Testis (tissue), 3 donors: ENCODE data around the gene NCS1. TPM values are rescaled to one million over a fixed set of nuclear protein-coding genes. Genes with fewer than 3 reads are reported as not detected.

Experiments
- DNase-seq: peaks from one replicate; pipeline ENCODE4 v3.0.0-alpha.2; 2019
- H3K27ac ChIP-seq, 2 donors: fragments of 200-600 bp; sonication (generic); one replicate each; pipeline ENCODE4 v1.5.1; 2019
- H3K27me3 ChIP-seq: fragments of 200-600 bp; sonication (generic); one replicate; pipeline ENCODE4 v1.5.1; 2019
- H3K36me3 ChIP-seq: fragments of 200-600 bp; sonication (generic); one replicate; pipeline ENCODE4 v1.5.1; 2017; ENCODE audit warnings: low read depth; ENCODE audit errors: missing control alignments
- H3K4me1 ChIP-seq: fragments of 200-600 bp; sonication (generic); one replicate; pipeline ENCODE4 v1.5.1; 2019
- H3K4me3 ChIP-seq, 2 donors: fragments of 200-600 bp; sonication (generic); one replicate each; pipeline ENCODE4 v1.5.1; 2017 to 2019
- H3K9me3 ChIP-seq: fragments of 200-600 bp; sonication (generic); one replicate; pipeline ENCODE4 v1.5.1; 2017
- POLR2A ChIP-seq: fragments of 450-650 bp; IDR thresholded peaks from one replicate; pipeline ENCODE4 v1.6.1; 2017; ENCODE audit warnings: antibody characterized with exemption, mild to moderate bottlenecking, moderate library complexity
- WGBS, 2 donors: methylation state at CpG; one replicate each; pipeline ENCODE4 v1.1.5; 2018; 5-methylcytosine and 5-hydroxymethylcytosine counted together
- intact Hi-C: fragments of 100-400 bp; cut with DNase I; formaldehyde crosslinking; loops from one replicate; pipeline ENCODE4 v1.15.1; 2023; ENCODE audit warnings: low total_unique reads
- polyA plus RNA-seq: library from polyadenylated mRNA; stranded (reverse); fragments of 350-450 nt; fragmentation: Illumina TruSeq; extraction: RNeasy Lipid Tissue Mini Kit (QIAGEN cat#74804); gene quantifications from one replicate; pipeline ENCODE4 v1.2.3, GENCODE V29; 2014; ENCODE audit warnings: low read depth, low replicate concordance; ENCODE audit not compliant: insufficient read depth
- total RNA-seq, 2 donors: library from RNA; depleted of rRNA; stranded (reverse); fragments of >200 nt; gene quantifications; one replicate each; pipeline ENCODE4 v1.2.3, GENCODE V29; 2016
- TF ChIP-seq, protein P1 (sequence below), 3 experiments: fragments of 450-650 bp in 2 of 3; fragments of 200-600 bp in 1 of 3; sonication (generic) in 1 of 3; IDR thresholded peaks; one replicate each; pipeline ENCODE4 v1.5.1; 2016 to 2019; ENCODE audit warnings: antibody characterized with exemption in 3 of 3, mild to moderate bottlenecking in 2 of 3, moderate library complexity in 1 of 3

The NCS1 gene
- total and polyA plus RNA-seq, 3 donors from 2014 or later: 5.2 to 13.0 (median 5.2) TPM

DNA sequence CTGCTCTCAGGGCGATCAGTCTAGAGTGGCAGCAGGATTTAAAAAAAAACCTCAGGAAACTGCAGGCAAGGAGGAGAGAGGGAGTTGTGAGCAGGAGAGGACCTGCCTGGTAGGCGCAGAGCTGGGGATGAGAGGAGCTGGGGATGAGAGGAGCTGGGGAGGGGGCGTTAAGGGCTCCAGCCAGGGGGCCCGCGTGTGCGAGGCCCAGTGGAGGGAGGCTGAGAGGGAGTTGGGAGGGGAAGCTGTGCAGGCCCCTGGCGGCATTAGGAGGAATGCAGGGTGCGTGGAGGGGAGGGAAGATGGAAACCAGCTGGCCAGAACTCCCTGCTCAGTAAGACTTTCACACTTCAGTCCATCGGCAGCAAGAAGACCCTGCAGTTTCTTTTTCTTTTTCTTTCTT is 48.1 kb downstream of the NCS1 start:
- no peaks in the 10 kb centered on the region for H3K27me3 ChIP-seq
- no peak overlapping the region for H3K4me3 ChIP-seq
- H3K27ac ChIP-seq: no peak overlapping the region
- DNase-seq: peak; percentile 41
- peaks cover 5% of the 10 kb centered on the region for H3K4me1 ChIP-seq
- no peaks in the 10 kb centered on the region for H3K36me3 ChIP-seq
- H3K9me3 ChIP-seq: no peaks in the 10 kb centered on the region
- intact Hi-C loops: no loop called here
- TF ChIP-seq, protein P1, sequence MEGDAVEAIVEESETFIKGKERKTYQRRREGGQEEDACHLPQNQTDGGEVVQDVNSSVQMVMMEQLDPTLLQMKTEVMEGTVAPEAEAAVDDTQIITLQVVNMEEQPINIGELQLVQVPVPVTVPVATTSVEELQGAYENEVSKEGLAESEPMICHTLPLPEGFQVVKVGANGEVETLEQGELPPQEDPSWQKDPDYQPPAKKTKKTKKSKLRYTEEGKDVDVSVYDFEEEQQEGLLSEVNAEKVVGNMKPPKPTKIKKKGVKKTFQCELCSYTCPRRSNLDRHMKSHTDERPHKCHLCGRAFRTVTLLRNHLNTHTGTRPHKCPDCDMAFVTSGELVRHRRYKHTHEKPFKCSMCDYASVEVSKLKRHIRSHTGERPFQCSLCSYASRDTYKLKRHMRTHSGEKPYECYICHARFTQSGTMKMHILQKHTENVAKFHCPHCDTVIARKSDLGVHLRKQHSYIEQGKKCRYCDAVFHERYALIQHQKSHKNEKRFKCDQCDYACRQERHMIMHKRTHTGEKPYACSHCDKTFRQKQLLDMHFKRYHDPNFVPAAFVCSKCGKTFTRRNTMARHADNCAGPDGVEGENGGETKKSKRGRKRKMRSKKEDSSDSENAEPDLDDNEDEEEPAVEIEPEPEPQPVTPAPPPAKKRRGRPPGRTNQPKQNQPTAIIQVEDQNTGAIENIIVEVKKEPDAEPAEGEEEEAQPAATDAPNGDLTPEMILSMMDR (IDR thresholded peaks at IDR 0.05): no peak
- no peak for TF ChIP-seq POLR2A
- 45 to 46% methylated on average over 9 of the region's 9 CpGs for WGBS, 2 donors

- no peak overlapping the region for H3K27ac ChIP-seq
- intact Hi-C loops: no loop called here
- H3K27me3 ChIP-seq: no peaks in the 10 kb centered on the region
- WGBS, 2 donors: 76 to 93% methylated on average over 8 to 9 of the region's 9 CpGs
- H3K9me3 ChIP-seq: no peaks in the 10 kb centered on the region
- H3K4me1 ChIP-seq: peaks cover 5% of the 10 kb centered on the region
- DNase-seq: no peak
- H3K4me3 ChIP-seq: no peak overlapping the region
- TF ChIP-seq, protein P1 (IDR thresholded peaks at IDR 0.05): no peak
- TF ChIP-seq POLR2A: no peak
- H3K36me3 ChIP-seq: no peaks in the 10 kb centered on the region
These were observed 50.6 kb downstream of the NCS1 start for GRCh38 chr9:130222833-130223232.

DNA sequence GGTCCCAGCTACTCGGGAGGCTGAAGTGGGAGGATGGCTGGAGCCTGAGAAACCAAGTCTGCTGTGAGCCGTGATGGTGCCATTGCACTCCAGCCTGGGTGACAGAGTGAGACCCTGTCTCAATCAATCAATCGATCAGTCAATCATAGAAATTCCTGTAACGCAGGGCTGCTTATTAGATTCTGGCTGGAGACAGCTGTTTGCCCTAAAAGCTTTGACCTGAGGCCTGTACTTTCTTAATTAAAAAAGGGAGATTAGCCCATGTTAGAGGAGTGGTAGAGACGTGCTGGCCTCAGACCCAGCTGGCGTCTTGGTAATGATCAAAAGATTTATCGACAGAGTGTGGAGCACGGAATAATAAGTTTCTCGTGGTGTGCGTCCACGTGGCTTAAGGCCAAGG is 52.9 kb downstream of the NCS1 start:
- Histone ChIP-seq H3K27me3 (no peaks in the 10 kb centered on the region), H3K36me3 (no peaks in the 10 kb centered on the region), H3K4me3 (no peak overlapping the region), H3K27ac (no peak overlapping the region), H3K9me3 (no peaks in the 10 kb centered on the region), H3K4me1 (peaks cover 3% of the 10 kb centered on the region)
- 82 to 84% methylated on average over 11 of the region's 11 CpGs for WGBS, 2 donors
- no peak for DNase-seq
- intact Hi-C loops: no loop called here
- TF ChIP-seq, protein P1 (IDR thresholded peaks at IDR 0.05): no peak
- no peak for TF ChIP-seq POLR2A

- intact Hi-C loops: no loop called here
- Histone ChIP-seq H3K27me3 (no peaks in the 10 kb centered on the region), H3K27ac (no peak overlapping the region), H3K4me3 (no peak overlapping the region), H3K9me3 (no peaks in the 10 kb centered on the region), H3K36me3 (no peaks in the 10 kb centered on the region), H3K4me1 (no peaks in the 10 kb centered on the region)
- TF ChIP-seq POLR2A: no peak
- TF ChIP-seq, protein P1 (IDR thresholded peaks at IDR 0.05): no peak
- 92 to 97% methylated on average over 20 of the region's 20 CpGs for WGBS, 2 donors
- no peak for DNase-seq
These were observed 53.4 kb downstream of the NCS1 start for GRCh38 chr9:130225586-130225985.

DNA sequence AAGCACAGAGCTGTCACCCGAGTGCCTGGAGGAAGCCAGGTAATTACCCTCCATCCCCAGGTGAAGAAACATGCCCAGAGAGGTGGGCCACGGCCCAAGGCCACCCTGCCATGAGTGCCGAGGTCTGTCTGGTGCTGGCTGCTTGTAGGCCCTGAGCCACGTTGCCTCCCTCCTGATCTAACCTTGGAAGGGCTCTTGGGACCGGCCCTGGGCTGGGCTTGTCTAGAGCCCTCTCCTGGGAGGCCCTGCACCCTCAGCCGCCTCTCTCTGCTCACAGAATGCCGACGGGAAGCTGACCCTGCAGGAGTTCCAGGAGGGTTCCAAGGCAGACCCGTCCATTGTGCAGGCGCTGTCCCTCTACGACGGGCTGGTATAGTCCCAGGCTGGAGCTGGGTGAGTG is 53.9 kb downstream of the NCS1 start:
- TF ChIP-seq, protein P1 (IDR thresholded peaks at IDR 0.05): no peak
- TF ChIP-seq POLR2A: no peak
- H3K4me1 ChIP-seq: no peaks in the 10 kb centered on the region
- no peak for DNase-seq
- 89% methylated on average over 12 of the region's 12 CpGs; no CpG with 5 or more reads in 1 of the 2 donors for WGBS, 2 donors
- no peaks in the 10 kb centered on the region for H3K9me3 ChIP-seq
- H3K27ac ChIP-seq: no peak overlapping the region
- H3K4me3 ChIP-seq: no peak overlapping the region
- no peaks in the 10 kb centered on the region for H3K36me3 ChIP-seq
- H3K27me3 ChIP-seq: no peaks in the 10 kb centered on the region
- intact Hi-C loops: no loop called here
